ENCODE data around the gene DPM2.
A peak's percentile ranks its signal among the peaks of the same experiment; 100 is the strongest.

Gene DPM2

DNA sequence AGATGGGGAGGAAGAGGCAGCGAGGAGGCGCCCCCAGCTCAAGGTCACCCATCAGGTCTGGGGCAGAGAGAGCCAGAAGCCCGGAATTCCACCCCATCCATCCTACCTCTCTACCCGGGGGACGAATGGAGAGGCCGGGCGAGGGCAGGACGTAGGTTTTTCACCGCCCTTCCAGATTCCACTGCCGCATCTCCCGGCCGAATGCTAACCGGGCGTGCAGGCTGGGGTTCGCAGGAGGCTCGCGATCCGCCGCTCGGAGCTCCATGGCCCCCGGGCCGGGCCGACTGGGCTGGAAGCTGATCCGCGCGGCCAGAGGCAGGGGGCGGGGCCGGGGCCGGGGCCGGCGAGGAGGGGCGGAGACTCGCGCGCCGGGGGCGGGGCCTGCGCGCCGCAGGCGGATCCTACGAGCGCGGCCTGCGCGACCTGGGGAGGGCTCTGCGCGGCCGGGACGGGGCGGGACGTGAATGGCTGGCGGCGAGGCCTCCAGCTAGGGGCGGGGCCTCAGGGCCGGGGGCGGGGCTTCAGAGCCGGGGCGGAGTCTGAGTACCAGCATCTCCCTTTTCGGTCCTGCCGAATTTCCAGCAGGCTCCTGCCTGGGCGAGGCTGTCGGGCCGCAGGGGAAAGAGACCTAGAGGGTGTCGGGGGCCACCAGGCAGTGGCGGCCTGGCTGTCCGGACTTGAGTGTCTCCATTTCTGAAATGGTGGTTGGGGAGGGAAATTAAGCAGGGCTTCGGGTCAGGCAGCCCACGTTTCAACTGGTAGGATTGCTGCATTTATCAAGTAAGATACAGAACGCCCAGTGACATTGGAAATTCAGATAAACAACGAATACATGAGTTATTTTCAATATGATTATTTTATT, 20.7 kb downstream of the DPM2 start, which contains the start of gene ST6GALNAC4:
TSS of gene ST6GALNAC4 (minus strand) at position 322 of the 862 bp plus-strand sequence. CDS start 622 bp downstream, outside the sequence.
- DNase-seq: peak; percentile 82

DNA sequence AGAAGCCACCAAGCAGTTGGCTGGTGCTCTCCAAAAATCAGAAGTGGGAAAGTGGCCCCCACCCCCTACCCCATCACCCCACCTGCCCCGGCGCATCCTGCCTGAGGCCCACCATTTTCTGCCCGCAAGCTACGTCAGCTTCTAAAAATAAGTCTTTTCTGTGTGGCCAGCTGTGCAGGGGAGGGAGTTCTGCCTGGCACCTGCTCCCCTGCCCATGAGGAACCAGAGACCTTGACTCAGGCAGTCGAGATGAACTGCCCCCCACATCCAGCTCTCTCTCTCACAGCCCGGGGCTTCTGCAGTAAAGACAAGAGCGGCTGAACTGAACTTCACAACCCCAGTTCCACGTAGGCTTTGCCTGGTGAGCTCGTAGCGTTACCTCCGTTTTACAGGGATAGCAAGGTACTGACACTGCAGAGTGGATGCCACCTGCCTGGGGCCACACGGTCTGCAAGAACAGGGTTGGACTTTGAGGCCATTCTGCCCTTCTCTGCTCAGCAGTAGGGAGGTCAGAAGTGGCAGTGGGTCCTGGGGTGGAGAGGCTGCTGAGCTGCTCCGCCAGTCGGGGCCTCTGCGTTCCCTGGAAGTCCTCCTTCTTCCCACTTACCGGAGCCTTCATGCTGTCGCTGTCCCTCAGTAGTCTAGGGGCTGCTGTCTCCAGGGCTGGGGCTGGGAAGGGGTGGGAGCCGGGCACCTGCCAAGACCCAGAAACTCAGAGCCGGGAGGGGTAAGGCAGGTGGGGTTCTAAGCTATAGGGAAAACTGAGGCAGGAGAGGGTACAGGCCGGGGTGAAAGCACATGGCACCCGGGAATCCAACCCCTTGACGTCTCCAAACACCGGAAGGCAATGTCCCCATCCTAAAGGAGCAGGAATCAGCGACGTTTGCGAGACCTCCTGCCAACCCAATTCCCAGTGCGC, 21.6 kb downstream of the DPM2 start:
- DNase-seq: peak; percentile 20

DNA sequence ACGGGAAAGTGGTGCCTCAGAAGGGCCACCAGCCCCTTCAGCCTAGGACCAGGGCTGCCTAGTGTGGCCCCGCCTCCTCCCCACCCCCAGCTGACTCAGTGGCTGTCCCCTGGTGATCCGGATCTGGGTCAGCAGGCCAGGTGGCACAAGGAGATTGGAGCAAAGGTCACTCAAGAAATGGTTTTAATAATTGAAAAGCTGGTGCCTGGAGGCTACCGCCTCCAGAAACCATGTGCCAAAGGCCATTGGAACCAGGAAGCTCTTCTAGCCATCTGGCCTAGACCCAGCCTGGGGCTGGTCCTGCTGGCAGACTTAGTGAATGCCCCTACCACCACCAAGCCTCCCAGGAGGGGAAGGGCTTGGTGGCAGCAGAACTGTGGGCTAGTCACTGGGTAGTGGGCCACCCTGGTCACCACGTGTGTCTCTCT, 22.3 kb downstream of the DPM2 start:
- no peak for DNase-seq

- no peak for DNase-seq
These were observed 24.0 kb downstream of the DPM2 start for GRCh38 chr9:127913682-127914081.

DNA sequence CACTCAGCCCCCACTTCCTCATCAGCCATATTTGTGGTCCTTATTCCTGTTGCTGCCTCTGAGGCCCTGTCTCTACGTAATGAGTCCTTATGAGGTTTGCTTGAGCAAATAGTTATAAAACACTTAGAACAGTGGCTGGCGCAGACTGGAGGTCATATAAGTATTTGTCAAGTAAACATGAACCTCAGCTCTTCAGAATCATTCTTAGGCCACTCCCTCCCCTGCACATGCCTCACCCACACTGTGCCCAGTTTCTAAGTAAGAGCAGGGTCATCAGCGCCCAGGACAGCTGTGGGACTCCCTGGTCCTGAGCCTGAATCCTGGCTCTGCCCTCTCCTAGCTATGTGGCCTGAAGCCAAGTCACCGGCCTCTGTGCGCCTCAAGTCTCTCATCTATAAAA, 24.8 kb downstream of the DPM2 start:
- peak; percentile 30 for DNase-seq

DNA sequence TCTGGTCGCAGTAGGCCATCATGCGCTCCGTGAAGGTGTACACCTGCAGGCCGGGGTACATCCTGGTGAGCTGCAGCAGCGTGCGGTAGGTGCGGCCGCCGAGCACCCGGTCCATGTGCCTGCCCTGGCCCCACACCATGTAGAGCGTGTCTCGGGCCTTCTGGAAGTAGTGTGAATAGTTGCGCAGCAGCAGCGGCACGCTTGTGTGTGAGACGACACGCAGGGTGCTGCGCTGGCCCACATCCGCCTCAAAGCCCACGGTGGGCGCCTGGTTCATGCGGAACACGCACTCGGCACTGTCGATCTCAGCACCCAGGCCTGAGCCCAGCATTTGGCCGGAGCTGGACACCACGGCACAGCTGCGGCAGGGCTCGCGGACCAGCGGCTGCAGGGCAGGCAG, 25.4 kb downstream of the DPM2 start:
- no peak for DNase-seq

DNA sequence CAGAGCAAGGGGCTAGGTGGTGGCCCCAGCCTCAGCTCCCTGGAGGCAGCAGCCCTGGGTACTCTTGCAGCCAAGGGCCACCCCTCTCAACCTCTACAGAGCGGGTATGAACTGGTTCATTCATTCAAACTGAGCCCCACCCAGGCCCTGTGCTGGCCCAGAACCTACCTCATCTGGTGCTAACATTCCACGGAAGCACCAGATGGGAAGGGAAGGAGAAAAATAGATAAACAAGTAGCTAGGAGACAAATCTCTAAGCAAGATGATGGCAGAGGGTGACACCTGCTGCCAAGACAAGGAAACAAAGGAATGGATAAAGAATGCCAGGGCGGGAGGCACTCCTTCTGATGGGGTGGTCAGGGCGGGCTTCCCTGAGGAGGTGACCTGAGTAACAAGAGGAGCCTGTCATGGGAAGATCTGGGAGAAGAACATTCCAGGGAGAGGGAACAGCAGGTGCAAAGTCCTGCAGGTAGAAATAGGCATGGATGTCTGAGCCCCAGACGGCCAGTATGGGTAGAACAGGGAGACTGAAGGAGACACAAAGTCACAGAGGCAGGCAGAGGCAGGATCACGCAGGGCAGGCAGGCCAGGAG, 26.9 kb downstream of the DPM2 start:
- DNase-seq: no peak

- DNase-seq: peak; percentile 68
These were observed 27.8 kb downstream of the DPM2 start for GRCh38 chr9:127909839-127910273.

DNA sequence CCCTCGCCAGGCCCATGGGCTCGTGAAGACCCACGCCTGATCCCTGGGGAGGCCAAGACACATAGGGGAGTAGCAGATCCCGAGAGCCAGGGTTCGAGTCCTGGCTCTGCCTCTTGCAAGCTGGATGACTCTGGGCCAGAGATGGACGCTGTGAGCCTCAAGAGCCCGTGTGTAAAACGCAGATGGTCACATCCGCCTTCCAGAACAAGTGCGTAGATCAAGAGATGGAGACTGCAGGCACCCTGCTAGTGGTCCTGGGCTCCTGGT, 29.1 kb downstream of the DPM2 start:
- DNase-seq: no peak

GRCh38 chr9:127907867-127908659, 29.6 kb downstream of the DPM2 start:
- DNase-seq: no peak

DNA sequence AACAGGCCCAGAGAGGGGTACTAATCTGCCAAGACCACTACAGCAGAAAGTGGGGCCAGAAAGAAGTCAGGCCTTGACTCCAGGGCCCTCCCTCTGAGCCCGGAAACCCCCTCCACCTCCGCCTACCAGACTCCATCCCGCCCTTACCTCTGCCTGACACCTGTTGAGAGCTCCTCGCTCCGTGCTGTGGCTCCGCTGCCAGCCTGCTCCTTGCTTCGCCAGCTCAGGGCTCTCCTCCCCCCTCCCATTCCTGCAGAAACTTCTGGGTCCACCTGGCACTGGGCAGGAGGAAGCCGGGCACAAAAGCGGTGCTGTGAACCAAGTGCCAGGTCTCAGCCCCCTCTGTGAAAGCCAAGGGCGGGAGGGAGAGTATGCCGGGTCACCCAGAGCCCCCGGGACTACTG, 31.9 kb downstream of the DPM2 start:
- no peak for DNase-seq

GRCh38 chr9:127905004-127905728, 32.5 kb downstream of the DPM2 start:
- no peak for DNase-seq

GRCh38 chr9:127904561-127905003, 33.1 kb downstream of the DPM2 start:
- no peak for DNase-seq

DNA sequence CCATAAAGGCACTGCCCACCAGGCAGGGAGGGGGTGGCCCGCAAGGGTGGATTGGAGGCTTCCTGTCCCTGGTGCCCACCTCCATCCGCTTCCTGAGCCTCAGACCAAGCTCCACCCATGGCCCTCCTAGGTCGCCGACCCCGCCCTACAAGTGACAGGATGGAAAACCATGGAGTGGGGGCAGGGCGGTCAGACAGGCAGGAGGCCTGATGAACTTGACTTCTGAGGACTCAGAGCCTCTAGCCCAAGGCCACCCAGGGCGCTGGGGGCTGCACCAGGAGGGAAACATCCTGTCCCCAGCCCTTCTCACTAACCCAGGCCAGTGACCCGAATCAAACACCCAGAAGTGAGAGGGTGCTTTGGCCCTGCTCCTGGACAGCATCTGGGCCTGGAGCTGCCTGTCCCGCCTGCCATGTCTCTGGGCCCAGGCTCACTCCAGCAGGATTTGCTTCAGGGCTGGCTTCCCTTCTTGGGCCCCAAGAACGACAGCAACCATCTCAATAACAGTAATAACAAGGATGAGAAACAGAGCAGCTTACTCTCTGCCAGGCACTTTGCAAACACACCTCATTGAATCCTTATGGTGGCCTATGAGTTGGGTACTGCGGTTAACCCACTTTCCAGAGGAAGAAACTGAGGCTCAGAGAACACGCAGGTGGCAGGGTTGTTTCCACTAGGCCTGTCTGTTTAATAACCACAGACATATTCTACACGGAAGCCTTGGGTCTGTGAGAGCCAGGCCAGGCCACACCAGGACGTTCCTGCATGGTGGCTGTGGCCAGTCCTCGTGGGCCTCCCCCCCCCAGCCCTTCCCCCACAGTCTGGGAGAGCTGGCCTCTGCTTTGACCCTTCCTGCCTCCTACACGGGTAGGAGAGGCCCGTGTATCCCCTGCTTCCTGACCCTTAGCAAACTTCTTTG, 33.8 kb downstream of the DPM2 start:
- DNase-seq: no peak

DNA sequence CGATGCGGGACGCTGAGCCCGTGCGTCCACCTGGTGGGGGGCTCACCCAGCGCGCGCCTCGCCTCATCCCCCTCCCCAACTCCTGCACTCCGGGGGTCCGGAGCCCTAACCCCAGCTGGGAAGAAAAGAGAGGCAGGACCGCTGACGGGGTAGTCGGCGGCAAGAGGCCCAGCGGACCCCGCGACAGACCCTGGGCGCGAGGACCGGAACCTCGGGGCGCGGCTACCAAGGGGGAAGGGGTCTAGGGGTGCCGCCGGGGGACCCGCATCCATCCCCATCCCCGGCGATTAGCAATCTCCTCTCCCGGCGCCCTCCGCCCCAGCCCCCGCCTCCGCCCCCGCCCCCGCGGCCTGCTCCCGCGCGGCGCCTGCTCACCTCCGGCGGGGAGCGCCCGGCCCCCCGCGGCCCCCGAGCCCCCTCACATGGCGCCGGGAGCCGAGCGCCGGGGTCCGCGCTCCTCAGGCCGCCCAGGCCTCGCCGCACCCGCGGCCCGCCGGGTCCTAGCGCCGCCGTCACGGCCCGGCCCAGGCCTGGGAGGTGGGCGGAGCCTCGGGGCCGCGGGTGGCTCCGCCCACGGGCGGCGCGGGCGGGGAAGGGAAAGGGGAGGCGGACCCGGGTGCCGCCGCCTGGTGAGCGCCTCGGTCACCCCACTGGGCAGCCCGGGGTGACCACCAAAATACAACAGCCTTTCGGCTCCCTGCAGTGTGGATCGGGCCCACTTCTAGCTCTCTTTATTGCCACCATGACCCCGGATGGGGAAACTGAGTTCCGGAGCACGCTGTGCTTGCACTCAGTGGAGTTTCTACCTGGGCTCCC, 38.3 kb downstream of the DPM2 start, which contains the start of gene ST6GALNAC6:
TSS of gene ST6GALNAC6 (minus strand) at position 476 of the 816 bp plus-strand sequence. CDS start 1,622 bp downstream, outside the sequence.
- DNase-seq: peak; percentile 58

- DNase-seq: no peak
These were observed 39.1 kb downstream of the DPM2 start for GRCh38 chr9:127898433-127899127.

DNA sequence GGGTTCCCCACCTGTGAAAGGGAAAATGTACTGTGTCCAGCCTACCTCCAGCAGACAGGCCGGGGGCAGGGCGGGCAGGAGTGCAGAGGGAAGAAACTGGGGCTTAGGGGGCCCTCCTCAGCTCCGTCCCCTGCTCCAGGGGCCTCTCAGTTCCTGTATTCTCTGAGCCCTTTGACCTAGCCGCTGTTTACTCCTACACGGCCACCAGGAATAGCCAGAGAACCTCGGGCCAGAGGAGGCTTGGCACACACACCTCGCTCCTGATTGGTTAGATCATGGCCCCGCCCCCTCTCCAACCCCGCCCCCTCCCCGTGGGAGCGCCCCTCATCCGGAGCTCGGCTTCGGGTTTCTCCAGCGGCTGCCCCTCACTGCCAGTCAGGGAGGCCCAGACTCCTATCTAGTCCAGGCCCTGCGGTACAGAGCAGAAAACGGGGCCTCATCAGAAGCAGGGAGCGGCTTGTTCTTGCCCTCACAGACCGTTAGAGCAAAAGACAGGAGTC, 40.4 kb downstream of the DPM2 start:
- DNase-seq: peak; percentile 89

DNA sequence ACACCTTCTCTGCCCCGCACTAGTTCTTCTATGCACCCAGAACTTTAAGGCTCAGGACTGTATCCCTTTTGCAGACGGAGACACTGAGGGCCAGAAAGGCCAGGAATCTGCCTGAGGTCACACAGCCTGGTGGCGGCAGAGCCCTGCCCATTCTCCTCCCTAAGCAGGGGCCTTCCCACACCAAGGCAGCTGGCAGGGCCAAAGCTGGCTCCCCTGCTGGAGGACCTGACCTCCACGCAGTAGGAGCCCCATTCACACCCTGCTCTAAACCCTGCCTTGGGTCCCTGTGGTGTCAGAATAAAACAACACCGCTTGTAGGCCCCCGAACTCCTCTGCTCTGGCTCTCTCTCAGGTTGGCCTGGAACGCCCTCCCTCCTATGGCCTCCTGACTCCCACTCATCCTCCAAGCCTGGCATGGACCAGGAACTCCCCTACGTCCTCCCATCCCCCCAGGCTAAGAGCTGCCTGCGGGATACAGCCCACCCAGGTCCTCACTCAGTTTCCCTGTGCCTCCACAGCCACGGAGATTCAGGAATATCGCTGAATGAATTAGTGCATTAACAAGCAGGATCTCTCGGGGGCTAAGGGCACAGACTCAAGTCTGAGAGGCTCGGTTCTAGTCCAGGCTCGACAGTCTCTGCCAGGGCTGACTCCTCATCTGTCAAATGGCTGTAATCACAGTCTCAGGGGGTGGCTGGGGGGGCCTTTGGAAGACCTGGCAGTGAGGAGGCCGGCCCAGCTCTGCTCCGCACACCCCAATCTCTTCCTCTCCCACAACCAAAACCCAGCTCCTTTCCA, 41.1 kb downstream of the DPM2 start:
- no peak for DNase-seq
